NCI-H1105 treated with DMSO at 0.1 percent for 48 hours (cell line): ENCODE data around the gene SART3.
"Not testable (repeated sequence)": the region's sequence is repeated elsewhere in the genome, so short reads cannot be mapped to it uniquely, and the experiment has no call there.

ENCODE experiments used
- DNase-seq: peaks from one replicate; lab custom pipeline; 2025; lab: John Stamatoyannopoulos, UW

Gene SART3

DNA sequence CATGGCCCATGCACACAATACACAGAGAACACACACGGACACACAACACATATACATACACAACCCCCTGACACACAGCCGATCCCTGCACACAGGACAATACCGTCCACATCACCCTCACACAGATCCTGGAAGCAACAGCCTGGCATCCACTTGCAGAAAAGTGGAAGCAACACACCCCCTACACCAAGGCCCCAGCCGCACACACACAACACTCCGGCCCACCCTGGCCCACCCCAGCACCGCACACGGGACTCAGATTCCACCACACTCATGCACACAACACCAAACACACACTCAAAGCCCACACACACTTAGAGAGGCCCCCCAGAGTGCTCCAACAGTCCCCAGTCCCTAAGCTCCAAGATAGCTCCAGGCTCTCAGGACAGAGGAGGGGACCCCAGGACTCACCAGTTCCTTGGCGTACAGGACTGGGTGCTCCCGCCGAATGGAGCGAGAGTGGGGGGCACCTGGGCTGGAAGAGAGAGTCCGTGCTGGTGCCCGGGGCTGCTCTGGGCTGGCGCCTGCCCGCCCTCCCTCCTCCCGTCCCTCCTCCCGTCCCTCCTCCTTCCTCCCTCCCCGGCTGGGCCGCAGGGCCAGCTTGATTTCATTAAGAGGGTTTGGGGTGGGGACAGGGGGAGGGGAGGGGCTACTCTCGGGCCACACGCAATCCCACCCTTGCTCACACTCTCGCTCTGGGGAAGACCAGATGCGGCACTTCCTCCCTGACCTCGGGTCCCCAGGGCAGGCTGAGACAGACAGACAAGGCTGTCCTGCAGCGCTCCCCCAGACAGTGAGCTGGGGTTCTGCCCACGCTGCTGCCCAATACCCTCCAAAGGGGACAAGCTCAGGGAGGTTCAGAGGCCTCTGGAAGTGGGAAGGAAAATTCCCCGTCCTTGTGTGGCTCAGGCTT, 36.8 kb upstream of the SART3 start, which contains the start of gene TMEM119:
TSS of gene TMEM119 (minus strand) at position 526 of the 913 bp plus-strand sequence. CDS start 5,701 bp downstream, outside the sequence.
- no peak for DNase-seq

DNA sequence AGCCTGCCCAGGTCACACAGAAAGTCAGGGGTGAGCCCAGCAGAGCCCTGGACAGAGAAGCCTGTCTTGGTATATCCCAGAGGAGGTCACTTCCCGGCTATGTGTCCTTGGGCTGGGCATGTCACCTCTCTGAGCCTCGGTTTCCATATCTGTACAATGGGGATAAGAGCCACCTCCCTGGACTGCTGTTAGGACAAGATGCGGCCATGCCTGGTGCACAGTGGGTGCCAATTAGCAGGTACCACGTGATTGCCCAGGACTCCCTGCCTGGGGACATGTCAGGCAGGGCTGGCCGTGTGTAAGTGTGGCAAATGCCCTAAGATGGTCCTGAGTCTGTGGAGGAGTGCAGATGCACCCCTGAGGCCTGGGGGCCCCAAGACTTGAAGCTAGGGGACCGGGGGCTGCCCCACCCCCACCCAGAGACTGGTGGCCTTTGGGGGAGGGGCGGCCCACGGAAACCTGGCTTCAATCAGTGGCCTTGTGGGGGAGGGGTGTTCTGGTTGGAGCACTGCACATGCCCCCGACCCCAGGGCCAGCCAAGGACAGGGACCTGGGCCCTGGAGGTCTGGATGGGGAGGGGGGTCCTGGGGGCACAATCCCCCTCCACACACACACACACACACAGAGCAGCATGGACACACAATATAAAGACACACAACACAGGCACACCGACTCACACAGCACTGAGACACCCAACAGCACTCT, 36.0 kb upstream of the SART3 start:
- no peak for DNase-seq

DNA sequence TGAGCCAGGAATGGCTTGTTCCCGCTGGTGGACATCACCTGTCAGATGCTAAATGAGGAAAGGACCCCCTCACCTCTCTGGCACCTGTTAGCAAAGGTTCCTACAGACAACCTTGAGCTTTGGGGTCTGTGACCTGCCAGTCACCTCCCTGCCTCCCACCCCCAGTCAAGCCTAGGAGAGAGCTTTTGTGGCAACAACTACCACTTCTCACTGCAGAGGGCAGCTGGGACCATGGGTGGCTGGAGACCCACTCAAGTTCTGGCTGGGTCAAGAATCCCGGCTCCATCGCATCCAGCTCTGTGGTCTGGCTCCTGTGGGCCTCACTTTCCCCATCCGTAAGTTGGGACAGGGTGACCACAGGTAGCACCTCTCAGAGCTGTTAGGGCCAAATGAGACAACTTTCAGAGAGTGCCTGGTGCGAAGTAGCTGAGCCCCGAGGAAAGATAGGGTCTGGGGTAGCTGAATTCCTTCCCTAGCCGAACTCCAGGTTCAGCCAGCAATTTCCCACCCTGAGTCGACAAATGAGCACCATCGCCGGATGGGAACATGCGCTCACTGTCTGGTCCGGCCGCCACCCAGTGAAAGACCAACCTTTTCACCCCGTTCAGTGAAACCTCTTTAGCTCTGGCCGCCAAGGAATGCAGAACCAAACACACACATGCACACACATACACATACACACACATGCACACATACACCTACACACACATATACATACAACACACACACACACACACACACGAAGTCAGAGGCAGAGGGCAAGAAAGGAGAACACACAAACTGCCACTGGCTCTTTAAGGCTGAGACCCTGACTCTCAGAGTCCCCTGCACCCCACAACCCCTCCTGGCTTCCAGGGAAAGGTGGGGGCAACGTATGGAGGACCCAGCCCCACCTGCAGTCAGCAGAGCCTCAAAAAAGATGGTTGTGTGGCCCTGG, 35.0 kb upstream of the SART3 start:
- no peak for DNase-seq

DNA sequence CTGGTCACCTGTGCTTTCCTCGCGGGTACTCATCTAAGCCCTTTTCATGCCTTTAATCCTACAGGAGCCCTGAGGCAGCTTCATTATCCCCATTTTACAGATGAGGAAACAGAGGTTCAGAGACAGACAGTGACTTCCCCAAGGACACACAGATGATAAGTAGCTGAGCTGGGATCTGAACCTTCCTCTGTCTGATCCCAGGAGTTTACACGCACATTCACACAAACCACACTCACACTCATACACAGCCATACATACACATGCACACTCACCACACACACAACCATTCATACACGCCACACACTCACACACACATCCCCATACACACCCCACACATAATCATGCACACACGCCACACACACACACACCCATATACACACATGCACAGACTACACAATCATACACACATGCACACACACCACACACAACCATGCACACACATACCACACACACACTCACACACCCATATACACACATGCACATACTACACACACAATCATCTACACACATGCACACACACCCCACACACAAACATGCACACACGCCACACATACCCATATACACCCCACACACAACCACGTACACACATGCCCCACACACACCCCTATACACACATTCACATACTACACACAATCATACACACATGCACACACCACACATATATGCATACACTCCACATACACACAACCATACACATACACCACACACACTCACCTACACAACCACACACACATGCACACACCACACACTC, 34.2 kb upstream of the SART3 start:
- no peak for DNase-seq

DNA sequence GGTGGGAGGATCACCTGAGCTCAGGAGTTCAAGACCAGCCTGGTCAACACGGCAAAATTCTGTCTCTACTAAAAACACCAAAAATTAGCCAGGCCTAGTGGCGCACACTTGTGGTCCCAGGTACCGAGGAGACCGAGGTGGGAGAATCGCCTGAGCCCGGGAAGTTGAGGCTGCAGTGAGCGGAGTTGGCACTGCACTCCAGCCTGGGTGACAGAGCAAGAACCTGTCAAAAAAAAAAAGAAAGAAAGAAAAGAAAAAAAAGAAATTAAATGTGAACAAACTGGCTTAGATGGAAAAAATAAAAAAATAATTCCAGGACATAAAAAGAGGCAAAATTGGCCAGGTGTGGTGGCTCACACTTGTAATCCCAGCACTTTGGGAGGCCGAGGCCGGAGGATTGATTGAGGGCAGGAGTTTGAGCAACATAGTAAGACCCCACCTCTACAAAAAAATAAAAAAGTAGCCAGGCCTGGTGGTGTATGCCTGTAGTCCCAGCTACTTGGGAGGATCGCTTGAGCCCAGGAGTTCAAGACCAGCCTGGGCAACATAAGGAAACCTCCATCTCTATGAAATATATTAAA, 33.4 kb upstream of the SART3 start:
- DNase-seq, result no peak

DNA sequence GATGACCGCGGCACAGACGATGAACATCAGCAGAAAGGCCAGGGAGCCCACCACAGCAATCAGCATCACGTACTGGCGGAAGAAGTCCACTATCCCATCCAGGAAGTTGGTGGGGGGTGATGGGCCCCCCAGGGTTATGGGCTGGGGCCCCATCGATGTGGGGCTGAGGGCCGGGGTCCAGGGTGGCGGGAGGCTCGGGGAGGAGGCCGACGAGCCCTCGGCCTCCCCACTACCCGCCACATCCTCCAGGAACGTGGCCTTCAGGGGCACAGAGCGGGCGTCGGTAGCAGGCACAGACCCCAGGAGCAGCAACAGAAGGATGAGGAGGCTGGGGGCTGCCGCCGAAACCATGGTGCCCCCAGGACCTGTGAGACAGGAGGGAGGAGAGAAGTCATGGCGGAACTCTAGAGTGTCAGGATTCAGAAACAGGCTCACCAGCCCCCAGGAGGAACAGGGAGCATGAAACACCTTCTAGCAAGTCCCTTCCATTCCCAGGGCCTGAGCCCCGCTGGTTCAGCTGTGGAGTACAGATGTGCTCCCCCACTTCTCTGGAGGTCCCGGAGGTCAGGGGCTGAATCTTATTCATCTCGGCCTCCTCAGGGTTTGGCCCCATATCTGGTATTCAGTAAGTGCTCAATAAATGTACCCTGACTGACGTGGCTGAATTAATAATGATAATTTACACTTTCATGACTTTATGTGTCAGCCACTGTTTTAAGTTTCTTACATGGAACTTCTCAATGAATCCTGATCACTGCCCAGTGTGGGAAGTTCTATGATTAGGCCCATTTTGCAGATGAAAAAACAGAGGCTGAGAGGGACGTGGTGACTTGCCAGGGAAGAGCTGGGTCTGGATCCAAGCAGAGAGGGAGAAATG, 31.3 kb upstream of the SART3 start:
- DNase-seq, result no peak

DNA sequence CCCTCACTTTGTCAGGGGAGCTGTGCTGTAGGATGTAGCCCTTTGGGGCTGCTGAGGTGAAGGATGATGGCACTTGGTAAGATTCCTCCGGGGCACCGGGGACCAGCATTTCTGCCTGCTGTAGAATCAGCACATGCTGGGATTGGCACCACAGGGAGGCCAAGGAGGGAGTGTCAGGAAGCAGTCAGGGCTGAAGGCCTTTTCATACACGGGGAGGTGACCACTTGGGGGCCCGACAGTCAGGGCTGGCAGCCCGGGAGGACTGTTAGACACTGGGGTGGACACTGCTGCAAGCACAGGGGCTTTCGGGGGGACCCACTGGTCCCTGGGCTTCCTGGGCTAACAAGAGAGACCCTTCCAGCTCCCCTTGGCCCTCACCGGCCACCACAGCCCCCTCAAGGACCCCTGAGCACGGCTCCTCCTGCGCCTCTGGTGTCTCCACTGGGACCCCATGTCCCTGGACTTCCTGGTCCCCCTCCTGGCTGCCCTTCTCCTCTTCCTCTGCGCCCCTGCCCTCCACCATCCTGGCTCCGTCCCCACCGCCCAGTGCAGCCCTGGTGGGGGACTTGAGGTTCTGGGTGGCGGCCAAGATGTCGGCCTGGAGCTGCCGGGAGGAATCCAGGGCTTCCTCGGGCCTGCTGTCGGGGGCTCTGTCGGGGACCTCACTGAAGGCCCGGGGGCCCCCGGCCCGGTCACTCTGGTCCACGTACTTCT, 30.5 kb upstream of the SART3 start:
- no peak for DNase-seq

DNA sequence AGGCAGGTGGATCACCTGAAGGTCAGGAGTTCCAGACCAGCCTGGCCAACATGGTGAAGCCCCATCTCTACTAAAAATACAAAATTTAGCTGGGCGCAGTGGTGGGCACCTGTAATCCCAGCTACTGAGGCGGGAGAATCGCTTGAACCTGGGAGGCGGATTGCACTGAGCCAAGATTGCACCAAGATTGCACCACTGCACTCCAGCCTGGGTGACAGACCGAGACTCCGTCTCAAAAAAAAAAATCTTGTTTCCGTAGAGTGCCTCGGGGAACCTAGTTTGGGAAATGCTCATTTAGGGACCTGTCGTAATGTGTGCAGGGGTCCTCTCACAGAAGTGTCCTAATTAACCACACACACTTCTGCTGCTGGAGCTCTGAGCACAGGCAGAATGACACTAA, 29.5 kb upstream of the SART3 start:
- not testable (repeated sequence) for DNase-seq

DNA sequence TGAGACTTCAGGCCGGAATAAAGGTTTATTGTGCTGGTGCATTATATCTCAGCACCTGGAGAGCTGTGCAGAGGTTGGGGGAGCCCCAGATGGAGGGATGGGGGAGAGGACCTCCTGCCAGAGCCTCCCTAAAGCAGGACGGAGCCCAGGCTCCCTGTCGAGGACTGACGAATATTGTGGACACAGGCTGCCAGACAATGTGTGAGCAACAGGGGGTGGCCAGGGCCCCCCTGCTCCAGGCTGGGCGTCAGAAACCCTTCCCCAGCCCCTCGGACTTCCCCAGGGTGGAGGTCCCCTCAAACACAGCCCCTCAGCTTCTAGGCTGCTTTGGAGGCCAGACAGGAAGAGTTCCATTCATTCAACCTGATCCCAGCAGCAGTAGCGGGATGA, 28.9 kb upstream of the SART3 start:
- no peak for DNase-seq

DNA sequence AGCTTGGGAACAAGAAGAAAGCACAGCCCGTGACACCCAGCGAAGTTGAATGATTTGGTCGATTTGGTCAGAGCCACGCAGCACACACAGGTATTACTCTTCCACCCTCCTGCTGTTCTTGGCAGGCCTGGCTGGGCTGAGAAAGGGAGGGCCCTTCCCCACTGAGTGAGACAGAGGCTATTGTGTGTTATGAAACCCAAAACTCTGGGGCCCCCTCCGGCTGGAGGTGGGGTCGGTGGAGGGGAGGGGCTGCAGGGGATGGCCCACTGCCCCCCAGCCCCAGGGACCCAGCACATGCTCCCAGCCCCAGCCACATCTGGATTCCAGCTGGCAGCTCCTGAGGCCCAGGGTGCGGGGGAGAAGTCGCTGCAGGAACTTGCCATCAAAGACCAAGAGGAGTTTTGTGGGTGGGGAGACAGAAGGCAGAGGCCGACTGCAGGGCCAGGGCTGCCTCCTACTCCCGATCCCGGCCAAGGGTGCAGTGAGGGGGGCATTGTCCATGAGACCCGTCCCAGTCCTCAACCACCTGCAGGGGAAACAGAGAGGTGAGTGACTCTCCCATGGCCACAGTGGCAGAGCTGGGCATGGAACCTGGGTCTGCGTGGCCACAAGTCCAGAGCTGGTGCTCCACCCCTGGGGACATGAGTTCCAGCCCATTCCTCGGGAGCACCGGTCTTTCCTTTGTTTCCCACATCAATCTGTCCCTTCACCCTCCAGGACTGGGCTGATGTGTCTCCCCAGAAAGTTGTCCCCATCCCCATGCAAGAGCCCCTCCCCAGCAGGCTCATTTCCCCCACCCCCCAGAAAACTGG, 28.3 kb upstream of the SART3 start:
- no peak for DNase-seq

DNA sequence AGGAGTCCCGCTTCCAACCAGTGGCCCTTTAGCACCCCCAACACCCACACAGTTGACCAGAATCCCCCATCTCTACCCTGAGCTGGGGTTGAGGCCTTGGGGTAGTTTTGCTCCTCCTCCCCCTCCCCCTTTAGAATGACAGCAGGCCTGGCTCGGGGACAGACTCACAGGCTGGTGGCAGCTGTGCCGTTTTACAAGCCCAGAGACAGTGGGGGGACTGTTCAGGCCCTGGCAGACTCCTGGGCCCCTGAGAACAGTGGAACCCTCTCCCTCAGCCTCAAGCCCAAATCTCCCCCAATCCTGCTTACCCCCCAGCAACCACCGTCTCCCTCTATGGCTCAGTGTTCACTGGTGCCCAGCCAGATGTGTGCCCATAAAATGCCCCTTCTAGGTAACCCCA, 26.9 kb upstream of the SART3 start:
- DNase-seq, result no peak

DNA sequence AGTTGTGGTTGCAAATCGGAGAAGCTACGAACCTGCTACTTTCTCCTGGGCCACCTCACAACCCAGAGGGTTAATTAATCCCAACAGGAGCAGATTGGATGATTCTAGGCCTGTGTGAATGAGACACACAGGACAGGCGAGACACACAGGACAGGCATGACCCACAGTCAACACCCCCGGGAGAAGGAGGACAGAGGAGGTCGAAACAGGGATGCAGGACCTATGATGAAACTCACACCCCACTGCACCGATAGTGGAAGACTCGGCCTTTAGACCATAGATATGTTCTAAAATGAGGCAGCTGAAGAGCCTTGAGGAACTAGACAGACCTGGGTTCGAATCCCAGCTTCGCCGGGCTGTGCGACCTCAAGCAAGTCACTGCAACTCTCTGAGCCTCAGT, 25.3 kb upstream of the SART3 start:
- no peak for DNase-seq

DNA sequence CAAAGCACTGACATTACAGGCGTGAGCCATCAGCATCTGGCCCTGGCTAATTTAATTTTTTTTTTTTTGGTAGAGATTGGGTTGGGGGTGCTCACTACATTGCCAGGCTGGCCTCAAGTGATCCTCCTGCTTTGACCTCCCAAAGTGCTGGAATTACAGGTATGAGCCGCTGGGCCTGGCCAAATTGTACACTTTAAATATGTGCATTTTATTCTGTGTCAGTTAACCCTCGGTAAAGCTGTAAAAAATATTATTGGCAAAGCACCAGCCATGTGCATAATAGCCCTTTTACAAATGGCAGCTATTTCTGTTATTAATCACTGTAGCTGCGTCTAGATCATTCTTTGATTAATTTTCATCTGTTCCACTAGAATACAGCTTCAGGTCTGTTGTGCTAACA, 24.9 kb upstream of the SART3 start:
- DNase-seq, result no peak

DNA sequence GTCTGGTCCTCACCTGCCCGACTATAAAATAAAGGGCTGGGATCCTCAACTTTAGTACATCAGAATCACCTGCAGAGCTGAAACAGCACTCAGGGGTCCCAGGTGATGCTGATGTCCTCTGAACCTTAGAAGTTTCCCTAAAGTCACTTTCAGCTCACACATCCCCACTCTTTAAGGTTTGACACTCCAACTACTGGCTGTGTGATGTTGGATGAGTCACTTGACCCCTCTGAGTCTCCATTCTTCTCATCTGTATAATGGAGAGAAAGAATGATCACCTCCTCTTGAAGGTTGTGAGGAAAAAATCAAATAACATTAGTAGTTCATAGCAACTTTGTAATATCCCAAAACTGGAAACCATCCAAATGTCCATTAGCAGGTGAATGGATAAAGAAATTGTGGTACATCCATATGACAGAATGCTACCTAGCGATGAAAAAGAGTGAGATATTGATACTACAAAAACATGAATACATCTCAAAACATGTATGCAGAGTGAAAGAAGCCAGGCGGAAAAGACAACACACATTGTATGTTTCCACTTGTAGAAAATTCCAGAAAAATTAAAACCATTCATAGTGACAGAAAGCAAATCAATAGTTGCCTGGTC, 23.6 kb upstream of the SART3 start:
- no peak for DNase-seq

DNA sequence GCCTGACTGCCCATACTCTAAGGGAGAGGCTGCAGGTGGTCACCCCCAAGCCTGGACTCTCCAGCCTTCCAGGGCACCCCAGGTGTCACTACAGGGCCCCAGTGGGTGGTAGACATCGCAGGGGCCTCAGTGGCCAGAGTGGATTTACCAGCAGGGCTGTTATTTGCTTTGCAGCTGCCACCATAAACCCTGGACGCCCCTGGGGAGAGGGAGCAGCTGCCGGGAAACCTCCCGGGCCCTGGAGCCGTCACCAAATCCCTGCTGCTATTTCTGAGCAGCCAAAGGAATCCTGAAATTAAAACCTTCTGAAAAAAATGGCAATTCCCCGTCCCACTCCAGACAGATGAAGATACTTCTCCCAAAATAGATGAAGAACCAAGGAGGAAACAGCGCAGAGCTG, 23.0 kb upstream of the SART3 start:
- no peak for DNase-seq

DNA sequence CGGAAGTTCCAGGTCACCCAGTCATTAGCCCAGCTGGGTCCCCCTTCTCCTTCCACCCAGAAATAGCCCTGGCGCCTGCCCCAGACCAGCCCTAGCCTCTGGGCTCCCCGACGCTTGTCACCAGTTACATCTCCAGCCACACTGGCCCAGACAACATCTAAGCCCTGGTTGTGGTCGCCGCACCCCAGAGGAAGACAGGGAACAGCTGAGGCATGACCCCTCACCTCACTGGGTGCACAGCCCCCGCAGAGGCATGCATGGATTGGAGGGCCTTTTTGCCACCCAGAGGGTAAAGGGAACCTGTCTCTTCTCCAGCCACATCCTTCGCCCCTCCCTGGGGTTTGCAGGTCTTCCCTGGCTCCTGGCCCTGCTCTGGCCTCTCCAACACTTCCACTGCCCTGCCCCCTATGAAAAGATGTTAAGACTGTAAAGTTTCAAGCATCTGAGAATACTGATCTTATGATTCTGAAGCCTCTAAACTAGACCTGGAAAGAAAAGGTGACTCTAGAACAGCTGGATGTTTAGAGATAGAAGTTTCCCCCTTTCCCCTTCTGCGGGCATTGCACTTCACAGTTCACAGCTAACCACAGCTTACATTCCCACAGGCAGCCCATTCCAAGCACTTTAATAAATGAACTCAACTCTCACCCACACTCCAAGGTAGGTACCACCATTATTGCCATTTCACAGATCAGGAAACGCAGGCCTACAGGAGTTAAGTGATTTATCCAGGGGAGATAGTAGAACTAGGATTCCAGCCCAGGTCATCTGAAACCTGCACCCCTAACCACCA, 22.2 kb upstream of the SART3 start:
- DNase-seq, result no peak

DNA sequence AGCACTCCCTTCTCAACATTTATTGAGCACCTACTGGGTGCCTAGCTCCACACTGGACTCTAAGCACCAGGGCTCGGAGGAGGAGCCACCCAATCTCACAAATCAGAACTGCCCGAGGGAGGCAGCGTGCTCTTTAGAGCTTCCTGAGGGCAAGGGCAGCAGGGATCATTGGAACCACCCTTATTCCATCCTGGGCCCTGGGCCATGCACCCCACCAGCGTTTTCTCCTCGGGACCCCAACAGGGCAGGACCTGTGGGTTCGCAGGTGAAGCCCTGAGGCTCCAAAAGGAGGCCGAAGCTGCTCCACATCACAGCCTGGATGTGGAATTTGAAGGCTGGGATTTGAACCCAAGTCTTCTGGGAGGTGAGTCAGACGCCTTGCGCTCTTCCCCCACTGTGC, 21.5 kb upstream of the SART3 start:
- no peak for DNase-seq
